Eye (tissue), 1 donor: ENCODE data around the gene TSG101.

ENCODE experiments used
- DNase-seq: peaks from one replicate; pipeline ENCODE4 v3.0.0-alpha.2; 2015

Gene TSG101

DNA sequence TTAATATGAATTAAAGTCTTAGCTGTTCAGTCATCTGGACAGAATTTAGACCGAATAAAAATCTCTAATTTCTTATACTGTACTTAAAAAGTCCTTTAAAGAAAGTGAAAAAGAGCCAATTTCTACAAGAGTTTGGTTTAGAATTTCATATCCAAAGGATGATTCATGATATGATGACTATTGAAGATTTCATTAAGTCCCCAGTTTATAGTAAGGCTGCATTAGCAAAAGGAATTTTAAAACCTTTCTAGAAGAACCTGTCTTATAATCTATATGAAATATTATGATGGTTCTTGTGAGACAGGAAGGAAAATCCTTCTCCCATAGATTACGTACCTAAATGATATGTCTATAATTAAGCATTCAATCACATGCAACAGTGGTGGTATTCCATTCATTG lies 34.8 kb downstream of the TSG101 start:
- peak; percentile 6 for DNase-seq

DNA sequence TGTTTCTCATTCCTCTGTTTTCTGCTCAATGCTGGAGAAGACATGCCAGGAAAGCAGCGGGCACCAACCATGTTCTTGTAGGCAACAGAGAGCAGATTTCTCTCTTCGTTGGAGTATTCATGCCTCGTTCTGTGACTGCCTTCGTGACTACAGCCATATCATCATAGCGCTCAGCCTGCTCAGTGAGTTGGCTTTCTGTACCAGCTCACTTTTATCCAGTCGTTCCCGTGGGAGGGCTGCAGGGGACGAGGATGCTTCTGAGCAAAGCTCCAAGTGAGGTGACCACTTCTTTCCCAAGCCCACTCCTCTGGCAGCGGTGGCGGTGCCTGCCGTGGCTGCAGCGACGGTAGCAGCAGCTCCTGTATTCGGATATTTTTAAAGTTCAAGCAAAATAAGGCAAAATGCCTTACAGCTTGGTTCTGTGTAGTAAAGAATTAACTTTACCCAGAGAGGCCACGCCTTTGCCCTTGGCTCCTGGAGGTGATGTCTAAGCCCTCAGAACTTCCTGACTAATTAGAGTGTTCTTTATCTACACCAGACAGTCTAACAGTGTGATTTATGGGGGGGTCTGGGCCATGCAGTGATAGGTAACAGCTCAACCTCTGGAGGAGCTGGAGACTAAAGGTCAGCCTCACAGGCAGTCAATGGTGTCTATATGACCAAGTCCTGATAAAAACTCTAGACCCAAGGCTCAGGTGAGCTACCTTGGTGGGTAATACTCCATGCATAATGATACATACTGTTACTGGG lies 35.8 kb downstream of the TSG101 start:
- no peak for DNase-seq

DNA sequence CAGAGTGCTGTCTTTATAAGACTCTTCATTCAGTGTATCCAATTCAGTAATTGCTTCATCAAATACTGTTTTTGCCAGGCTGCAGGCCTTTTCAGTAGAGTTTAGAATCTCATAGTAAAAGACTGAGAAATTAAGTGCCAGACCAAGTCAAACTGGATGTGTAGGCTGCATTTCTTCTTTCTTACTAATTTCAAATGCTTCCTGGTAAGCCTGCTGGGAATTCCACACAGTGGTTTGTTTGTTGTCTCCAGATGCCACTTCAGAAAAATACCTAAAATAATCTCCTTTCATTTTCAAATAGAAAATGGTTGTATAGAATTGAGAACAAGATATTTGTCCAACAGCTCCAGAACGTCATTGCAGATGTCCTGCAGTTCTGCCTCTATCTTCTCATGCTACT lies 36.4 kb downstream of the TSG101 start:
- no peak for DNase-seq

DNA sequence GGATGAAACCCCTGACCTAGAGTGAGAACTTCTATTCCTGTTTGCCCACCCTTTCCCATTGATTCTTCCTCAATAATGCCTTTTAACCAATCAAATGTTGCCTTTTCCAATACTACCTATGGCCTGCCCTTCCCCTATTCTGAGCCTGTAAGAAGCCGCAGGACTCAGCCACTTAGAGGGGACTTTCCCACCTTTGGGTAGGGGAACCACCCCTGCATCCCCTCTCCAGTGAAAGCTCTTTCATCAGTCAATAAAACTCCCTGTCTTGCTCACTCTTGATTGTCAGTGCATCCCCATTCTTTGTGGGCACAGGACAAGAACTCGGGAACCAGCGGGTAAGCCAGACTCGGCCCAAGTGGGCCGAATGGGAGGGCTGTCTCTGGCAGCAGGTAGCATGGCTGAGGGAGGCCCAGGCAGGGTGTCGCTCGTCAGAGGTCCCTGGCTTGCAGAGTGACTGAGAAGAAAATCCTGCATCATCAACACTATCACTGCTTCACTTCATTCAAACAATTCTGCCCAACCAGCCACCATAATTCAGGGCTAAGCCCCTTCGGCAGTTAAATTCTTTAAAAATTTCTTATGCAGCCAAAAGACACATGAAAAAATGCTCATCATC lies 40.7 kb downstream of the TSG101 start:
- DNase-seq, result no peak

DNA sequence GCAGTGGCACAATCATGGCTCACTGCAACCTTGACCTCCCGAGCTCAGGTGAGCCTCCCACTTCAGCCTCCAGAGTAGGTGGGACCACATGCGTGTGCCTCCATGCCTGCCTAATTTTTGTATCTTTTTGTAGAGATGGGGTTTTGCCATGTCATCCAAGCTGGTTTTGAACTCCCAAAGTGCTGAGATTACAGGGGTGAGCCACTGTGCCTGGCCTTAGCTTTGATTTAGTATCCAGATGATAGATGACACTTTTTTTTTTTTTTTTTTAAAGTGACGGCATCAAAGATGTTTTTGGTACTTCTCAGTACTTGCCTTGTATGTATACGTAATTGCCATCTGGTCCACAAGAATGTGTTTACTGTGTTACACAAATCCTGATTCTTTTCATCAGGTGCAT lies 47.7 kb downstream of the TSG101 start:
- DNase-seq, result no peak

DNA sequence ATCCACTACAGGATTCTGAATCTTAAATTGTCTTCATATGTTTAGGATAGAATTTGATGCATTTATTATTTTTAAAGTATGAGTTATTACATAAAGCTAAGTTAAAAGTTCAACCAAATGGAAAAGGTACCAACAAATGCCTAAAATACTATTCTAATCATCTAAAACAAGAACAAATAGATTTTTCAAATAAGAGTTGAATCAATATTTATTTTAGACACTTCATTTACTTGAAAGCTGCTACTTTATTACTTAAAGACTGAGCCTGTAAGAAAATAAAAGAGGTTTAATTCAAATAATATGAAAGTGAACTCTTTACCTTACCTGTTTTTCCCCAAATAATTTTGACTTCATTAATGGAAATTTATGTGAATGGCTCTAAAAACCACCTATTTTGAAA lies 54.2 kb downstream of the TSG101 start:
- no peak for DNase-seq

DNA sequence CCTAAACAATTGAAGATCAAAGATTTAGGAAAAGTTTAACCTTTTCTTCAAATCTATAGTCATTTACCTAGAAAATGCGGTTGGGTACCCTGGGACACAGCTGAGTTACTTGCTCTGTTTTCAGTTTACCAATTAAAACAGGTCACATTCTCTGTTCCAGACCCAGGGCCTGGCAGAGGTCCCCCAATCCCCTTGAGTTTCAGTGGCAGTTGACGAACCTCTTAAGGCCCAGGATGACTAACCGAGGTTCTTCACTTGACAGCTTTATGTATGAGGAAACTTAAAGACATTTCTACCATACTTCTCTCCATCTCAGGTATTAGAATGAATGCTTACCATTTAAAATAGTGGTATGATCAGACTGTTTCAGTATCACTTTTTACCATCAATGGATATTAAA lies 54.7 kb downstream of the TSG101 start:
- no peak for DNase-seq

DNA sequence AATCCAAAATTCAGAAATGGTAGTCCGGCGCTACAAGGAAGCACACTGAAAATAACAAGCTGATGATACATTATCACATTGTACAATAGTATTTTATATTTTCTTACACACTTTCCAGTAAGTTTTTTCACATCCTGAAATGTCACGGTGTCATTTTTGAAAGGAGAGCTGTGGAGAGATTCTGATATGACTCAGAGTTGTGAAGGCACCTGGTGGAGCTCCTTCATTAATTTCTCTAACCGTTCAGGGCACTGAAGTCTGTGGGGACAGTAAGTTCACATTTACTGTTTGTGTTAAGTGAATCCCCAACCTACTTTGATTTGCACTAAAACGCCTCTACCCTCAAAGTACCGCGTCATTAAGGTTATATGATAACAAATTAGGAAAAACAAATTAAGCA lies 57.8 kb downstream of the TSG101 start:
- no peak for DNase-seq

DNA sequence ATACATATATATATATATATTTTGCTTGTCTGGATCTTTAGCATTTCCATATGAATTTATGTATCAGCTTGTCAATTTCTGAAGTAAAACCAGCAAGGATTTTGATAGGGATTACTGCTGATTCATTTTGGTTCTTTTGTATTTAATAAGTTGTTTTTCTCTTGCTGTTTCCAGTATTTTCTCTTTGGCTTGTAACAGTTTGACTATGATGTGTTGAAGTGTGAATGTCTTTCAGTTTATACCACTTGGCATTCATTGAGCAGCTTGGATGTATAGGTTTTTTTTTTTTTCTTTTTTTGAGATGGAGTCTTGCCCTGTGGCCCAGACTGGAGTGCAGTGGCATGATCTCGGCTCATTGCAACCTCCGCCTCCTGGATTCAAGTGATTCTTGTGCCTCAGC lies 58.7 kb downstream of the TSG101 start:
- no peak for DNase-seq

DNA sequence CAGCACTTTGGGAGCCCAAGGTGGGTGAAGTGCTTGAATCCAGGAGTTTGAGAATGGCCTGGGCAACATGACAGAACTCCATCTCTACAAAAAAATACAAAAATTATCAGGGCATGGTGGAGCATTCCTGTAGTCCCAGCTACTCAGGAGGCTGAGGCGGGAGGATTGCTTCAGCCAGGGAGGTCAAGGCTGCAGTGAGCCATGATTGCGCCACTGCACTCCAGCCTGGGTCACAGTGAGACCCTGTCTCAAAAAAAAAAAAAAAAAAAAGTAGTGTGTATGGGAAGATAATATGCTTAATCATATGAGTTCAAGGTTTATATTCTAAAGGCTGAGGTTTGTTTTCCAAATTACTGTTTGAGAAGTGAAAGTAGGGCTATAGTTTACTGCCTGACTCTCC lies 60.3 kb downstream of the TSG101 start:
- DNase-seq, result no peak

DNA sequence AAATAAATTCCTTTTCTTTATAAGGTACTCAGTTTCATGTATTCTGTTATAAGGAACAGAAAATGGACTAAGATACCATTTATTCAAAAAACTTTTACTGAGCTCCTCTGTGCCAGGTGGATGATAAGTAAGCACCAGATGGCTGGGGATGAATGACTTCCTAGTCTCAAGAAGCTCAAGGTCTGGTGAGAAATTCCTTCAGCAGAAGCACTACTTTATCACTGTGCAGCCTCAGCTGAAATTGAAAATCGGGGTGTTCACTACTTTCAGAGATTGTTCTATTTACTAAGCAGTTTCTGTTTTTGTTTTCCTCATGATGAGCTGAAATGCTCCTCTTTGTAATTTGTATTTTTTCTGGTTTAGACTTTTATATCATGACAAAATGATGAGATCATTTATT lies 63.3 kb downstream of the TSG101 start:
- DNase-seq, result no peak

DNA sequence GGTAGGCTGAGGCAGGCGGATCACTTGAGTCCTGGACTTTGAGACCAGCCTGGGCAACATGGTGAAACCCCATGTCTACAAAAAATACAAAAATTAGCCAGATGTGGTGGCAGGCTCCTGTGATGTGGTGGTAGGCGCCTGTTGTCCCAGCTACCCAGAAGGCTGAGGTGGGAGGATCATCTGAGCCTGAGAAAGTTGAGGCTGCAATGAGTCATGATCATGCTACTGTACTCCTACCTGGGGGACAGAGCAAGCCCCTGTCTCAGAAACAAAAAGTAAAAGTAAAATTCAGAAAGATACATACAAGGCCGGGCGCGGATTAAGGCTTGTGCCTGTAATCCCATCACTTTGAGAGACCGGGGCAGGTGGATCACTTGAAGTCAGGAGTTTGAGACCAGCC lies 64.8 kb downstream of the TSG101 start:
- DNase-seq, result no peak

DNA sequence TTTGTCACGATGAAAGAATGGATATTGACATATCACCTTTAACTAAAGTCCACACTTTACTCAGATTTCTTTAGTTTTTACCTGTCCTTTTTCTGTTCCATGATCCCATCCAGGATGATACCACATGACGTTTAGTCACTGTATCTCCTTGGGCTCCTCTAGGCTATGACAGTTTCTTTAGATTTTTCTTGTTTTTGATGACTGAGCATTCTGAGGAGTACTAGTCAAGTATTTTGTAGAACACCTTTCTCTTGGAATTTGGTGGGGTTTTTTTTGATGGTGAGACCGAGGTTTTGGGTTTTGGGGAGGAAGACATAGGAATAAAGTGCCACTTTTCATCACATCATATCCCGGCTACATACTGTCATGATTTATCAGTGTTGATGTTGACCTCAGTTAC lies 67.1 kb downstream of the TSG101 start:
- DNase-seq, result no peak

DNA sequence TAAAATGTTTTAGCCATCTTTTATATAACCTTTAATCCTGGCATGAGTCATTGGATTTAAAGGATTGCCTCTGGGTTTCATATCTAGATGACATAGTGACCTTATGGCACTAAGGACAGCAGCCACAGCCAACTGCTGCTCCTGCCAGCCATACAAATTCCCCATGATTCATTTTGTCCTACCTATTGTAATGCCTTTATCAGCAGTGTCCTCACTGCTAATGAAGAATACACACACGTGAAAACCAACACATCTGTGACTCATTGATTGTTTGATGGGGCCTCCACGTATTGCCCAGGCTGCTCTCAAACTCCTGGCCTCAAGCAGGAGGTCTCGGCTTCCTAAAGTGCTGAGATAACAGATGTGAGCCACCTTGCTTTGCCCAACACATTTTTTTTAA lies 69.3 kb downstream of the TSG101 start:
- no peak for DNase-seq

DNA sequence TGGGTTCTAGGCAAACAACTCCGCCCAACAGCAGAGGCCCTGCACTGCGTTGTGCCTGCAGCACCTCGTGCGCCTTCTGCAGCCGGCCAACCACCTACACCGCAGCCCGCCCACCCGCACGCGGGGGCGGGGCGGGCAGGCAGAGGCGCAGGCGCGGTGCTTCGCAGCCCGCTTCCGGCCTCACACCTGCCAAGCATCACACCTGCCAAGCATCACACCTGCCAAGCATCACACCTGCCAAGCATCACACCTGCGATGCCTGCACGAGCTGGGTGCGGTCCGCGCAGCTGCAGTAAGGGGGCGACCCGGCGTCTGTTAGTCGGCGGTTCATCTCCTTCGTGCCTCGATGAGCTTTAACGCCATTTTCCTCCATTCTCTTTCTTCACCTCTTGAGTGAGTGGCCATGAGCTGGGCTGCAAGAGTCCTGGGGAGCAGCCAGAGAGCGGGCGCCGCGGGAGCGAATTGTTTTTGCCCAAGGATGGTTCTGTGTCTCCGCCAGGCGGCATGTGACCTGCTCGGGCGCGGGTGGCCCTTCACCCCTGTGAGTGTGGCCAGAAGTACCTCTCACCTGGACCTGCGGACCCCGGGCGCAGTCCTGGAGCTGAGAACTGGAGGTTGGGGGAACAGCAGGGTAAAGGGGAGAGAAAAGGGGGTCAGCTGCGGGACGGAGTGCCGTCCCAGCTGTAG lies 70.9 kb downstream of the TSG101 start, which contains the start of gene LDHAL6A:
Gene LDHAL6A (plus strand): TSS at position 171 of the 687 bp plus-strand sequence. CDS start 825 bp downstream, outside the sequence.
- no peak for DNase-seq

DNA sequence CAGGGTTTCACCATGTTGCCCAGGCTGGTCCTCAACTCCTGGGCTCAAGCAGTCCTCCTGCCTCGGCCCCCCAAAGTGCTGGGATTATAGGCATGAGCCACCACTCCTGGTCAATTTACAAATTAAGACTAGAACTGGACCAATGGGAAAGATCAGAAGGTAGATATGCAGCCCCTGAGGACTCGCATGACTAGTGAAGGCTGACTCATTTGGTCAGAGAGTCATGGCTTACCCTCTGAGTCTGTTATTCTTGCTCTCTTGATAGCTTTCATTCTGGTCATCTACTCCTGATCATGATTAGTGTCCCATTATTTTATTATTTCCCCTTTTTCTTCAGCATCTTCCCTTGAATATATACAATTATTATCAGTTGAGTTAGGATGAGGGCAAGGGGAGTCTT lies 73.8 kb downstream of the TSG101 start:
- no peak for DNase-seq

DNA sequence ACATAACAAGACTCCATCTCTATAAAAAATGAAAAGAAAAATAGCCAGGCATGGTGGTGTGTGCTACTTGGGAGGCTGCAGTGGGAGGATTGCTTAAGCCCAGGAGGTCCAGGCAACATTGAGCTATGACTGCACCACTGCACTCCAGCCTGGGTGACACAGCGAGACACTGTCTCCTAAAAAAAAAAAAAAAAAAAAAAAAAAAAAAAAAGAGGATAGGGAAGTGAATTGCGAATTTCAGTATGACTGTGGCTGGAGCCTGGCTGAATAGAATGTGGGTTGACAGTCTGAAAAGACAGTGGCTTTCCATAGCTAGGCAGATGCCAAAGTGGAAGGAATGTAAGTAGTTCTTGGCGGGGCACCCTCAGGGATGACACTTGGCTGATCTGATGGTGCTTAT lies 77.5 kb downstream of the TSG101 start:
- no peak for DNase-seq

DNA sequence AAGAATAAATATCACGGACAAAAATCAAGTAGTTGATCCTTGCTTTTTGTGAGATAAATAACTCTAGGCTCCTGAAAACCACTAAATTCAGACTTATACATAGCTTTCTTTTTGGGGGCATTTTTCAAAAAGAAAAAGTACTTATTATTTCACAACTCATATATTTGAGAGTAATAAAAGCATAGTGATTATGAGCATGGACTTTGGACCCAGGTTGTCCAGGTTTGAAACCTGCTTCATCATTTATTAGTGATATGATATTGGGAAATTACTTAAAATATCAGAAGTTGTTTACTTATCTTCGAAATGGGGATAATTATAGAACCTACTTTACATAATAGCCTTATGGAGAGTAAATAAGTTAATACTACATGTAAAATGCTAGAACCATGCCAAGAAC lies 88.1 kb downstream of the TSG101 start:
- no peak for DNase-seq
